ENCODE results near the gene ARIH2.
"Not testable (repeated sequence)": the region's sequence is repeated elsewhere in the genome, so short reads cannot be mapped to it uniquely, and the experiment has no call there.

The ARIH2 gene

GRCh38 chr3:48897460-48898376, 20.9 kb upstream of the ARIH2 start:
- WGBS, 2 experiments (ENCODE audit: insufficient coverage in 2 of 2), result 64 to 70% methylated on average over 14 to 16 of the region's 17 CpGs

GRCh38 chr3:48898383-48899234, 20.0 kb upstream of the ARIH2 start, which contains the start of gene SLC25A20:
Gene SLC25A20, minus strand, starts transcription at chr3:48898882. Its CDS starts 88 bp downstream, at chr3:48898794.
- peak within 1 kb of the TSS; percentile 54 for H3K4me3 ChIP-seq (ENCODE audit: extremely low read depth, insufficient read depth, low read length, poor library complexity, severe bottlenecking)

More at GRCh38 chr3:48897460-48898376, 20.9 kb upstream of the ARIH2 start:
- no peak overlapping the region for H3K27ac ChIP-seq (ENCODE audit: low read depth, low read length, severe bottlenecking)
- H3K4me1 ChIP-seq (ENCODE audit: control insufficient read depth, insufficient read depth, low read length, poor library complexity, severe bottlenecking), result no peaks in the 10 kb centered on the region
- H3K36me3 ChIP-seq (ENCODE audit: control insufficient read depth, insufficient read depth, low read length), result no peaks in the 10 kb centered on the region
- H3K4me3 ChIP-seq (ENCODE audit: extremely low read depth, insufficient read depth, low read length, poor library complexity, severe bottlenecking), result peak overlapping the region; percentile 54
- no peaks in the 10 kb centered on the region for H3K9me3 ChIP-seq (ENCODE audit: control insufficient read depth, low read length)

GRCh38 chr3:48899273-48899672, 19.4 kb upstream of the ARIH2 start:
- no peak overlapping the region for H3K27ac ChIP-seq (ENCODE audit: low read depth, low read length, severe bottlenecking)
- H3K4me1 ChIP-seq (ENCODE audit: control insufficient read depth, insufficient read depth, low read length, poor library complexity, severe bottlenecking), result no peaks in the 10 kb centered on the region
- WGBS, 2 experiments (ENCODE audit: insufficient coverage in 2 of 2), result 88 to 90% methylated on average over 4 of the region's 4 CpGs
- H3K36me3 ChIP-seq (ENCODE audit: control insufficient read depth, insufficient read depth, low read length), result no peaks in the 10 kb centered on the region
- H3K4me3 ChIP-seq (ENCODE audit: extremely low read depth, insufficient read depth, low read length, poor library complexity, severe bottlenecking), result peak overlapping the region; percentile 54
- no peaks in the 10 kb centered on the region for H3K9me3 ChIP-seq (ENCODE audit: control insufficient read depth, low read length)

More at GRCh38 chr3:48898383-48899234, 20.0 kb upstream of the ARIH2 start, which contains the start of gene SLC25A20:
- 5 to 6% methylated on average over 37 to 41 of the region's 54 CpGs for whole genome bisulfite sequencing, 2 experiments (ENCODE audit: insufficient coverage in 2 of 2)
- Histone ChIP-seq H3K4me1 (ENCODE audit: control insufficient read depth, insufficient read depth, low read length, poor library complexity, severe bottlenecking) (no peaks in the 10 kb centered on the region), H3K9me3 (ENCODE audit: control insufficient read depth, low read length) (no peaks in the 10 kb centered on the region), H3K36me3 (ENCODE audit: control insufficient read depth, insufficient read depth, low read length) (no peaks in the 10 kb centered on the region), H3K27ac (ENCODE audit: low read depth, low read length, severe bottlenecking) (peak within 1 kb of the TSS; percentile 13)

- H3K9me3 ChIP-seq (ENCODE audit: control insufficient read depth, low read length); H3K27ac ChIP-seq (ENCODE audit: low read depth, low read length, severe bottlenecking); H3K4me1 ChIP-seq (ENCODE audit: control insufficient read depth, insufficient read depth, low read length, poor library complexity, severe bottlenecking); H3K4me3 ChIP-seq (ENCODE audit: extremely low read depth, insufficient read depth, low read length, poor library complexity, severe bottlenecking); H3K36me3 ChIP-seq (ENCODE audit: control insufficient read depth, insufficient read depth, low read length): not testable (repeated sequence)
- 86 to 95% methylated on average over 12 of the region's 13 CpGs for WGBS, 2 experiments (ENCODE audit: insufficient coverage in 2 of 2)
Observed at GRCh38 chr3:48907026-48907425, 11.6 kb upstream of the ARIH2 start.

GRCh38 chr3:48915296-48915695, 3.3 kb upstream of the ARIH2 start:
- Histone ChIP-seq H3K36me3 (ENCODE audit: control insufficient read depth, insufficient read depth, low read length) (no peaks in the 10 kb centered on the region), H3K27ac (ENCODE audit: low read depth, low read length, severe bottlenecking) (no peak overlapping the region), H3K4me3 (ENCODE audit: extremely low read depth, insufficient read depth, low read length, poor library complexity, severe bottlenecking) (no peak overlapping the region), H3K4me1 (ENCODE audit: control insufficient read depth, insufficient read depth, low read length, poor library complexity, severe bottlenecking) (no peaks in the 10 kb centered on the region), H3K9me3 (ENCODE audit: control insufficient read depth, low read length) (no peaks in the 10 kb centered on the region)
- 83 to 100% methylated on average over 1 of the region's 1 CpG for WGBS, 2 experiments (ENCODE audit: insufficient coverage in 2 of 2)

GRCh38 chr3:48919215-48920138, 835 bp downstream of the ARIH2 start:
- 1 to 2% methylated on average over 41 to 45 of the region's 54 CpGs for WGBS, 2 experiments (ENCODE audit: insufficient coverage in 2 of 2)
- Histone ChIP-seq H3K4me3 (ENCODE audit: extremely low read depth, insufficient read depth, low read length, poor library complexity, severe bottlenecking) (peak overlapping the region; percentile 73), H3K27ac (ENCODE audit: low read depth, low read length, severe bottlenecking) (peak overlapping the region; percentile 97), H3K36me3 (ENCODE audit: control insufficient read depth, insufficient read depth, low read length) (peaks cover 26% of the 10 kb centered on the region), H3K4me1 (ENCODE audit: control insufficient read depth, insufficient read depth, low read length, poor library complexity, severe bottlenecking) (peaks cover 4% of the 10 kb centered on the region), H3K9me3 (ENCODE audit: control insufficient read depth, low read length) (no peaks in the 10 kb centered on the region)

- Histone ChIP-seq H3K4me3 (ENCODE audit: extremely low read depth, insufficient read depth, low read length, poor library complexity, severe bottlenecking) (no peak overlapping the region), H3K4me1 (ENCODE audit: control insufficient read depth, insufficient read depth, low read length, poor library complexity, severe bottlenecking) (peaks cover 22% of the 10 kb centered on the region), H3K27ac (ENCODE audit: low read depth, low read length, severe bottlenecking) (peak overlapping the region; percentile 20), H3K9me3 (ENCODE audit: control insufficient read depth, low read length) (no peaks in the 10 kb centered on the region), H3K36me3 (ENCODE audit: control insufficient read depth, insufficient read depth, low read length) (peaks cover 89% of the 10 kb centered on the region)
- 95 to 98% methylated on average over 6 to 11 of the region's 11 CpGs for WGBS, 2 experiments (ENCODE audit: insufficient coverage in 2 of 2)
Observed at GRCh38 chr3:48926425-48927392, 8.1 kb downstream of the ARIH2 start.

GRCh38 chr3:48927928-48928327, 9.3 kb downstream of the ARIH2 start:
- WGBS, 2 experiments (ENCODE audit: insufficient coverage in 2 of 2), result 88 to 100% methylated on average over 1 of the region's 2 CpGs
- Histone ChIP-seq H3K4me3 (ENCODE audit: extremely low read depth, insufficient read depth, low read length, poor library complexity, severe bottlenecking) (no peak overlapping the region), H3K9me3 (ENCODE audit: control insufficient read depth, low read length) (no peaks in the 10 kb centered on the region), H3K36me3 (ENCODE audit: control insufficient read depth, insufficient read depth, low read length) (peaks cover 90% of the 10 kb centered on the region), H3K27ac (ENCODE audit: low read depth, low read length, severe bottlenecking) (peak overlapping the region; percentile 3), H3K4me1 (ENCODE audit: control insufficient read depth, insufficient read depth, low read length, poor library complexity, severe bottlenecking) (peaks cover 22% of the 10 kb centered on the region)

- H3K9me3 ChIP-seq (ENCODE audit: control insufficient read depth, low read length), result no peaks in the 10 kb centered on the region
- H3K27ac ChIP-seq (ENCODE audit: low read depth, low read length, severe bottlenecking), result peak overlapping the region; percentile 3
- no peak overlapping the region for H3K4me3 ChIP-seq (ENCODE audit: extremely low read depth, insufficient read depth, low read length, poor library complexity, severe bottlenecking)
- no CpG with 5 or more reads among the region's 1 CpG for WGBS, 2 experiments (ENCODE audit: insufficient coverage in 2 of 2)
- H3K36me3 ChIP-seq (ENCODE audit: control insufficient read depth, insufficient read depth, low read length), result peaks cover 90% of the 10 kb centered on the region
- peaks cover 22% of the 10 kb centered on the region for H3K4me1 ChIP-seq (ENCODE audit: control insufficient read depth, insufficient read depth, low read length, poor library complexity, severe bottlenecking)
Observed at GRCh38 chr3:48928679-48929078, 10.0 kb downstream of the ARIH2 start.
